GM18502 (cell line): ENCODE measurements around the gene SMIM32.

ENCODE experiments used
- ATAC-seq: cut with Tn5 transposase; IDR thresholded peaks from one replicate; pipeline ENCODE4 v1.9.1; 2021; ENCODE audit warnings: mild to moderate bottlenecking; ENCODE audit not compliant: unreplicated experiment, poor library complexity

SMIM32 gene

DNA sequence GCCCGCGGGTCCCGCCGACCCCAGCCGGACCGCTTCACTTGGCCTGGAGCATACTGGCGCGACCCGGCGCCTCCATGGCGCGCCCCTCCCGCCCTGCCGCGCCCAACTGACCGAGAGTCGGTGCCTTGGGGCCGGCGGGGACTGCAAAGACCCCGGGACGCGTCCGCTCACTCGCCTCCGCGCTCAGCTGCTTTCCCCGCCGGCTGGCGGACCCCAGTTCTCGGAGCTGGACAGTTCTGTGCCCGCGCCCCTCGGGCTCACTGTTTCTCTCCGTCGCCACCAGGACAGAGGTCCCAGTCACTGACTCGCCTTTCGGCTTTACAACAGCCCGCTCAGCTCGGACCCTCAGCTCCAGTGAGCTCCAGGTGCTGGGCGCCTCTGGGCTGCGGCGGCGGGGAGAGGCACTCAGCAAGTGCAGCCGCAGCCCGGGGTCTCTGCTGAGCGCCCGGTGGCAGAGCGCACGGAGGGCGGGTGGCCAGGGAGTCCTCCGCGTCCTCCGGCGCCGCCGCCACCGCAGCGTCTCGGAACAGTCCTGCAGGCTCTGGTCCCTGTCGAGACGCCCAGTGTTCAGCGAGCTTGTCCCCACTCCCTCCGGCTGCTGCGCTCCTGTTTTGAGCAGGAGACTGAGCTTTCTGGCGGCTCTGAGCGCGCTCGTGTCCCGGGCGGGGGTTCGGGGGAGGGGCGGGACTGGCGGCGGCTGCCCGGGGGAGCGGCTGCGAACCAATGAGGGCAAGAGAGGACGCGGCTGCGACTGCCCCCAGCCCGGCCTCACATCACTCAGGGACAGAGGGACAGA, at the start of gene SMIM32:
TSS of gene SMIM32 (minus strand) at position 637 of the 796 bp plus-strand sequence. CDS start 638 bp downstream, outside the sequence.
- no peak for ATAC-seq

DNA sequence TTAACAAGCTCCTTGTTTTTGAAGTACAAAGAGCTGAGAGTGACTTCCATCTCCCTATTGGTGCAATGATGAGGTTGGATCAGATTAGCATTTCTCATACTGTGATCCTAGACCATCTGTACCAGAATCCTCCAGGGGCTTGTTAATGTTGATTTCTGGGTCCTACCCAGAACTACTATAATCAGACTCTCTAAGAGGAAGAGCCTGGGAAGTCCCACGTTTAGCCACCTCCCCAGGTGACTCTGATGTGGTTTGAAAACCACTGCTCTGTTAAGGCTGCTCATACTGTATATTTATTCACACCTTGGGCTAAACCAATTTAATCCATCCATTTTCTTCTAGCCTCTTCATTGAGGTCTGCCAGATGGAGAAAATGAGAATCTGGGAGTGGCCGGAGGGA, 49.6 kb upstream of the SMIM32 start:
- peak; percentile 69 for ATAC-seq

DNA sequence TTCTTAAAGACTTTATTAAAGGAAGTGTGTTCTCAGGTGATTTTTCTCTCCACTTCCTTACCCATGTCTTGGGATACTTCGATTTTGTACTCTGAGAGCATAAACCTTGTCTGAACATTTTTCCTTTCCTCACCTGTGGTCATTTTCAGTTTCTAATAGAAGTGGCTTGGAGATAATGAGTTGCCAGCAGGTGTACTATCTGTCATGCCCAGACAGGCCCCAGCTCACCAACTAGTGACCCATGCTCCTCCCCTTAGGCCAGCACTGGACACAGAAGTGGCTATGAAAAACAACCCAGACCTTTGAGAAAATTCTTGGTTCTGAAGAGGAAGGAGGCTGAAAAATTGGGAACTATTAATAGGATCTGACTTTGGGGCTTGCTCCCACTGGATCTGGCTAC, 49.2 kb upstream of the SMIM32 start:
- ATAC-seq = no peak

DNA sequence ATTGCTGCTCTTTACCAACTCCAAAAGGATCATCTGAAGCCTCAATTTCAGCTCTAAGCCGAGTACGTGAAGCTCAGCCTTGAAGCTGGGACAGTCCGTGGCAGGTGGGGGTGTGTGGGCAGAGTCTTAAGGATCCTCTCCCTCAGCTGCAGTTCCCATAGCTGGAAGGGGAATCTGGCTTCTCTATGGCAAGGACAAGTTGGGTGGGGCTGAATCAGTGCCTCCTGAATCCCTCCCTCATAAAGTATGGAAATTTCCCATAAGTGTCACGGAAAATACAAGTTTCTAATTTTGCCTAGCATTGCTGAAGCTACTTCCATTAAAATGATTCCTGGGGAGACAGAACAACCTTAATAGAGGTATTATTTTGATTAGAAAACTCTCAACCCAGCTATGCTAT, 47.9 kb upstream of the SMIM32 start:
- ATAC-seq = no peak

DNA sequence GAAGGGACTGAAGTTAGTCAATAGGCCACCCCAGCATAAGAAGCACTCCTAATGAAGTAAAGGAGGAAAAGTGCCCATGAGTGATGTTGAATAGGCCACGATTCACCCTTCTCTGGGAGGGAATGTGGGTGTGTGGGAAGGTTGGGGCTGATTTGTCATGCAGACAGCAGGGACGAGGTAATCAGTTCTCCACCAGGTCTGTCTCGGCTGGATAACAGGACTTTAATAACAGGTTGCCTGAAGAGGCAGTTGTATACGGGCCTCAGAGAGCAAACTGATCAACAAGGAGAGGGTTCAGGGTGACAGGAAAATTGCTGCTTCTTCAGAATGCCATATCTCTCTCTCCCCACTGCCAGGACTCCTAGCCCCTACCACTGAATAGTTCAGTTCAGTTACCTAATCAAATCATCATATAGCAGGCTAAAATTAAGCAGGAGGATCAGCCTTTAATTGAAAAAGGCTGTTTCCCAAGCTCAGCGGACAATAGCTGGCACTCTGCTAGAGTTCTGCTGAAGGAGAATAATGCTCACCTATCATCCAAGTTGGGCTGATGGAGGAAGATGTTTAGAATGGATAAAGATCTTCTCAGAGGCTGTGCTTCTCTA, 43.6 kb upstream of the SMIM32 start:
- ATAC-seq = no peak

DNA sequence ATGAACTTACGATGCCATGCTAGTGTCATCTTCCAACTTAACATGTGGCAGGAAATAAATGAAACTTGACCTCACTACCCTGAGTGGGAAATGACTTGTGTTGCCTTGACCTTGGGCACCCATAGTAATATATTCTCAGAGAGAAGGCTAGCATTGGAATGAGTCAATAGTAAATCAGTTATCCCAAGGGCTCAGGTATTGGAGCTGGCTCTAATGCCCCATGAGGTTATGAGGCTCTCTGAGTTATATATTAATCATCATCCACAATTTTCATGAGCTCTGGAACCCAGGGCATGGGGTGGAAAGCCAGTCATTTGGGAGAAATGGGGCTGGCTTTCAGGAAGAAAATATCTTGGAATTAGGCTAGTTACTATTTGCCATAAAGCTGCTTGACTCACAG, 42.4 kb upstream of the SMIM32 start:
- ATAC-seq = no peak

DNA sequence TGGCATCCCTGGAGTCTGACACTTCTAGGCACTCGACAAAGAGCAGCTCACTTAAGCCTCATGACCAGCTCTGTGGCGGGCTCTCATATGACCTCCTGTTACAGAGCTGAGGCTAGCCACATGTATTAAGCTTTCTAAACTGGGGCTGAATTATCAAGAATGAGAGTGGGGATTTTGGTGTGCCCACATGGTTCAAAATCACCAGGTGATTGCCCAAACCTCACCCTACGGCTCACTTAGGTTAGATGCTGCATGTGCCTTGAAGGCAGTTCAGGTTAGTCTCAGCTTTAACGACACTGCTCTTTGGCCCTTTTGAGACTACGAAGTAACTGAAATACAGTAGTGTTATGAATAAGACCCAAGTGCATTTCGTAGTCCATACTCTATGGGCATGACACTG, 39.4 kb upstream of the SMIM32 start:
- peak; percentile 69 for ATAC-seq

DNA sequence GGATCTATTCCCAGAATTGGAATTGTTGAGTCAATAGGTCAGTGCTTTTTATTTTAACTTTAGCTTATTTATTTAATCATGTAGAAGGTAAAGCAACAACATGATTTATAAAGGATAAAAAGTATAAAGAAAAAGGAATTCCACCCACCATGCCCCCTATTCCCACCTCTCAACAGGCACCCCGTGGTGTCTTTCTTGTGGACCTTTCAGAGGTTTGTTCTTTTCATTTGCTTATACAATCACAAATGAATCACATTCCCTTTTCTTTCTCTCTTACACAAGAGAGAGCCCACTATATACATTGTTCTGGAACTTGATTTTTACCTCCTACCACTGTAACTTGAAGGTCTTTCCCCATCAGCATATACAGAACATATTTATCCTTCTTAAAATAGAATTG, 37.2 kb upstream of the SMIM32 start:
- ATAC-seq = no peak

DNA sequence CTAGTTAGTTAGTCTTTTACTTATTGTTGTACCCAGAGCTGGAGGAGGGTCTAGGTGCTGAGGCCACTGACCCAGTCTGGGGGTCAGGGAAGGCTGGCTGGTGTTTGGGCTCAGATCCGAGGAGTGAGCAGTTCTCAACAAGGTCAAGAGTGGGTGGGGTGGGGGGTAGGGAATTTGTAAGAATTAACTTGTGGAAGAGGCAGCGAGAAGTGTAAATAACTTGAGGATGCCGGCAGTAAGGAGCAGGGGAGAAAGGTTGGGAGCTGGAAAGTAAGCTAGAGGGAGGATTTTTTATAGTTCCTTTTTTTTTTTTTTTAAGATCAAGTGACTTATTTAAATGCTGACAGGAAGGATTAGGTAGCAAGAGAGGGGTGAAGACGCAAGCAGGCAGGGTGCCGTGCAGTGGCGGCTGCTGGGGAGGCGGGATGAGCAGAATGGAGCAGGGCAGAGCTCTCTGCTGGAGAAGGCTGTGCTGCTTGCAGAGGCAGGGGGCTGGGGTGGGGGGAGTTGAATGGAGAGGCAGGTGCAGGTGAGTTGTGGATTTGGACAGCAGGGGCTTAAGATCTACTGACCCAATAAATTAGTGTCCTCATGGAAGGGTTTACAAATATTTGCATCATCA, 35.3 kb upstream of the SMIM32 start:
- no peak for ATAC-seq

DNA sequence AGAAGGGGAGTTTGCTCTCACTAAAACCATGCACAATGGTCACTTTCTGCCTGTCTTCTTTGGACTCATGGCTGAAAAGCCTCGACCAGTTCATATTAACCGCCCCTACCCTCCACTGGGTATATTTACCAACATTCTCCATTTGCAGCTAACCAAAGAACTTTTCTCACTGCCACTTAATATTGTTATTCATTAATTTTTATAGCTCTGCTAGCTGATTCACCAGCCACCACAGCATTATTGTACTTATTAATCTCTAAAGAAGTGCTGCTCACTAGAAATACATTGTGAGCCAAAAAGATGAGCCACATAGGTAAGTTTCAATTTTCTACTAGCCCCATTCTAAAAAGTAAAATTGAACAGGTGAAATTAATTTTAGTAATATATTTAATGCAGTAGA, 33.4 kb upstream of the SMIM32 start:
- ATAC-seq = no peak

DNA sequence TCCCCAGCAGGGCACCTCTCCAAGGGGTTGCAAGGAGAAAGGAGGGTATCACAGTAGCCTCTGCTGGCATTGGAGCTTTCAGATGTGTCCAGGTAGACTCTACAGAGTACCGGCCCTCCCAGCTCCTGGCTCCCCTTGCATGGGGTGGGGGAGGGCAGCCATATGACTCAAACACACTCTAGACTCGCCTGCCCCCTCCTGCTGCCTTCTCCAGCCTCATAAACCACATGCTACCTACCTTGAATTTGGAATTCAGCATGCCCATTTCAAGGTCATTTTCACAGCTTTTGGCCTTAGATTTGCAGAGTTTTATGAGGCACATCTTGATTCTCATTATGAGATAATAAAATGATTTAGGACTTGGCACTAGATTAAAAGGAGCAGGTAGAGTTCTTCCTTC, 32.8 kb upstream of the SMIM32 start:
- no peak for ATAC-seq

DNA sequence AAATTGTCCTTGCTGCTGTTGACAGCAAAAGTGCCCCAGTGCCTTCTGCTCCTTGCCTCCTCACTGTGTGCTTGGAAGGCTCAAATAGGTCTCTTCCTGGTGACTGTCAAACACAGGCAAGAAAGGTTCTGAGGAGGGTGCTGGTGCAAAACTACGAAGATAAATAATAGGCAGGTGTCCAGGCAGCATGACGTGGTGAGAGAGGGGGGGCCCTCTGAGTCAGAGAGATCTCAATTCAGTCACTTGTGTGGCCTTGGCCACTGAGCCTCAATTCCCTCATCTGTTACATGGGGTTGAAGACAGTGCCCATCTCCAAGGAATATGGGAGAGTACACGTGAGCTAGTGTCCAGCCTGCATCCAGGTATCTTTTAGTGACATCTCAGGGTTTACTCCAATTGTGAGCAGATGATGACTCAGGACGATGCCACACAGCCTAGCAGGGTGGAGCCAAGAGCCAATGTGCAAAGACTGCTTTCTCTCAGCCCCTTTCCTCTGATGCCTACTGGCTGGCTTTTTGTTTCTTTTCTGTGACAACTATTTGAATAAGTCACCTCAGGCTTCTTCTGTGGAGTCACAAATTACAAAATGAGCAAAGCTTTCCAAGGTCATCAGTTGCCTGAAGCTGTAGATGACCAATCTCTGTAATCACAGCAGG, 29.7 kb upstream of the SMIM32 start:
- ATAC-seq = no peak

DNA sequence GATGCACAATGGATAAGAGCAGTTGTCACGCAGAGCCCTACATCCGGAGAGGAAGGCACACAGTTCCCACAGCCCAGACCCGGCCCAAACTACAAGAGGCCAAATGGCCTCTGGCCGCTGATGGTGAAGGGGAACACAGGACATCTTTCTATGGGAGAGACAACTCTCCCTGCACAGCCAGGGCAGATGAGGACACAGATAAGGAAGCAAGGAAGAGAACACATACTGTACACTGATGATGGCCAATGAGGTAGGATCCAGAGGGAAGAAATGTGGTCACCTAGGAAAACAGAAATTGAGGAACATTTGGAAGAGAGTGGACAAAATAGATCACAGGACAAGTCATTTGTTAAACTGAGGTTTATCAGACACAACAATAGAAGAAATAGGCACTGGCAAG, 28.4 kb upstream of the SMIM32 start:
- ATAC-seq = no peak

DNA sequence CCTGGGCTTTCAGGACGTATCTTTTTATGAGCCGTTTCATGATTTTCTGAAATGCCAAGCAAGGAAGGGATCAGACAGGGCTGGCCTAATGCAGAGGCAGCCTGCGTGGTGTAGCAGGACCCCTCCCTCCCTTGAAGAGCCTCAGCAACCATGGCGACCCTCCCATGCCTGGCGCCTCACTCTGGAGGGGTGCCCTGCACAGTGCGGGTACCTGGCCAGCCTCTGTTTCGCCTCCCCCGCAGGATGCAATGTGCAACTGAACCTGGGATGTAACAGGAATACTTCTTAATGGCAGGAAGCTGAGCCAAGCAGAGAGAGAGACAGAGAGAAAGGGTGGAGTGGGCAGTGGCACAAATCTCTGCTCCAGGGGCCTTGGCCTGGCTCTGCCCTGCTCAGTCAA, 23.3 kb upstream of the SMIM32 start:
- no peak for ATAC-seq

DNA sequence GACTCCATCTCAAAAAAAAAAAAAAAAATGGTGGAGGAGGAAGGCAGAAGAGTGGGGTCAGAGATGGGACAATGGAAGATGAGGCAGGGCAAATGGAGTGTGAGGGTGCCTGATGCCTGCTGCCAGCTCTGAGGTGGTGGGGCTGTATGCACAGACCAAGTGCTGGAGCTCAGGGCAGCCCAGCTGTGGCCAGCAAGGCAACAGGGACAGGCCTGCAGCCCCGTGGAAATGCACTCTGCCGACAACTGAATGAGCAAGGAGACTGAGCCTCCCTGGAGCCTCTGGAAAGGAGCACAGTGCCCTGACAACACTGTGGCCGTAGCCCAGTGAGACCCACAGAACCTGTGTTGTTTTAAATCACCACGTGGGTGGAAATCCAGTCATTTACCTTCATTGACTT, 22.9 kb upstream of the SMIM32 start:
- no peak for ATAC-seq

DNA sequence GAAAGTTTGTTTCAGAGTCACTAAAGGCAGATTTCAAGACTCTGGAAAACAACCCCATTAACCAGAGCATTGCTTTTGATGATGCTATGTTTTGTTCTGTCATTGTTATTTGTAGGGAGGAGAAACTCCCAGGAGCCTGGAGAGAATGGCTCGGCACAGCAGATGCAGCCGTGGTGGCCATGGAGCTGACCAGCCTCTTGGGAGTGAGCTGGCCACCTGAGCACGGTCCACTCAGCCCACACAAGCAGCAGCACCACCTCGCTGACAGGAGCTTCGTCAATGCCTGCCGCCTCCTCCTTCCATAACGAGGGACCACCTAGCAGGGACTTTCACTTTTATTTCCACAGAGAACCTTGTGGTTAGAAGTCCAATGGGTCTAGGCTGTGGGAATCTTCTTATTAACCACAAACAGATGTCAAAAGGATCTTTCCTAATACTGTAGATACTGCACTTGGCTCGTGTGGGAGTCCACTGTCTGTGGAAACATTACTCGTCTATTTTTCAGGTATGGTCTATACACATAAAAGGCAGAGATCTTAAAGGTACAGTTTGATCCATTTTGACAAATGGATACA, 21.0 kb upstream of the SMIM32 start:
- no peak for ATAC-seq

DNA sequence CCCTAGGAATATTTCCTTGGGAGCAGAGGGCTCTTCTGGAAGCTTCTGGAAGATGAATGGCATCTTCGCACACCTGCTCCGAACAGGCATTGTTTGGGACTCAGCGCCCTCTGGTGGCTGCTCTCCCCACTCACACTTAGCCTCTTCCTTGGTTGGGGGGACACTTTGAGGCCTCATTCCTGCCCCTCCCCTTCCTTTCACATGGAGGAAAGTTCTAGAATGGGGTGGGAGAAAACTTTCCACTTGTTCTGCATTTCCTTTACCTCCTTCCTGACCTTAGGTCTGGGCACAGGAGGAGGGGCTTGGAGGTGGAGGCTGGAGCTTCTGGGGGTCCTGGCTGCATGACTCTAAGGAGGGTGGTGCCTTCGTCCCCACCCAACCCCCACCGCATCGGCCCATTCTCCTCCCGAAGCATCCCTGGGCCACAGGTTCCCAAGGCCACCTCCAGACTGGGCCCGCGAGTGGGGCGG, 19.3 kb upstream of the SMIM32 start:
- peak; percentile 61 for ATAC-seq

DNA sequence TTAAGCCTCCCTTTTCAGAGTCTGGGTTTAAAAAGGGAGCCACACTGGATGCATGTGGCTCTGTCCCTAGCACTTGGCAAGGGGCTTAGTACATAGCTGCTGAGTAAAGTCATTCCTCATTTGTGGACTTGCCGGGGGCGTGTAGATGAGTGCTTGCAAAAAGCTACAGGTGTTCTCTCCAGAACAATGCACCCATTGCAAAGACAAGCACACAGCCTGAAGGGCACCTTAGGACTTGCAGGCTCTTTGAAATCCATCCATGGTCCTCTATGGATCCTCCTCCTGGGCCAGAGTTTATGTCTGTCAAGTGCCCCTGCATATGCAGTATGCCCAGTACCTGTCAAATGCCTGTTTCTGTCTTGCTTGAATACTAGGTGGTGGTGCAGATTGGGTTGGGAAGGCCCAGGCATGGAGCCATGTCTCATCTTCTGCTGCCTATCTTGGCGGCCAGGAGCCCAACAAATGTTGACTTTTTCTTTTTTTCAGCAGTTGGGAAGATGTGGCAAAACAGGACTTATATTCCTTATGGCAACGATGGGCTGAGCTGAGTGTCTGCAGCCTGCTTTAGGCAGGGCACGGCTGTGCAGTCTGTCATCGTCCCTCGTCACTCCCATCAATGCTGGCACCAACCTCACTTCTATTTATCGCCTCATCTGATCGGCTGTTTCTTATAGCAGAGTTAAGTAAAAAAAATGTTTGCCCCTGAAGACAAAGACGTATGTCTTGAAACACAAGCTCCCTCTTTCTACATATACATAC, 18.5 kb upstream of the SMIM32 start:
- no peak for ATAC-seq

DNA sequence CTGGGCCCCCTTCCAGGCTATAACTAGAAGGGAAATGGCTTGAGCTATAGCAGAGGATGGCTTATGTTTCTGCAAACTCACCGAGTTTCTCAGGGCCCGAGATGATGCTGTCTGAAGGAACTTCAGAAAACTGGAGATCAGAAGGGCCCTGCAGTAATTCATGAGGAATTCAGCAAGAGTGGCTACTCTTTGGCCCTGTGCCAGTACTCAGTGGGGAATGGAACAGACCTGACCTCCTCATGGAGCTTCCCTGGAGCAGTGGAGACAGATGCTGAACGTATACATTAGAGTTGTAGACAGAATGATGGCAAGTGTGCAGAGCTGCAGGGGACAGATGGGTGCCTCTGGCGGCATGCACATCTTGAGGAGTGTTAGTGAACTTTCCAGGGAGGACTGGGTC, 17.3 kb upstream of the SMIM32 start:
- ATAC-seq = no peak

DNA sequence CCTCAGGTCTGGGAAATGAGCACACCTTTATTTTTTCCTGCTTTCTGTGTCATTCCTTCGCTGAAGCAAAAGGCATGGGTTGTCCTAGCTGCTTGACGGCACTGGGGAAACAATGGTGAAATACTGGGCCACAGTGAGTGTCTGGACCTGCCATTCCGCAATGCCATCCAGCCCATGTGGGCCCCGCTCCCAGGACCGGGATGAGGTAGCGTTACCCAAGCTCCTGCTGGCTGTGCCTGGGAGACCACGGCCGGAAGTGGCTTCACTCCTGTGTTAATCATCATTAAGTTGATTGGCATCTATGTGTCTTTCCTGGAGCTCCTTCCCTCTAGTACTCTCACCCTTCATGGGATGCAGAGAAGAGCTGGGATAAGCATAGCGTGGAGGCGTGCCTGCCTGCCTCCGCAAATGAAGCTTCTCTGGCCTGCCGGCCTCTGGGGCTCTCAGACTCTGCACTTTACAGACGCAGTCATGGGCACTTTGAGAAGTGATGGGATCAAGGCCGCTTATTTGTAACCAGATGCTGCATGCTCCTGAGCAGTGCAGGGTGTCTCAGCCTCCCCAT, 16.5 kb upstream of the SMIM32 start:
- no peak for ATAC-seq
